ENCODE measurements around the gene RBM48. TPM values are rescaled to one million over a fixed set of nuclear protein-coding genes. Genes with fewer than 3 reads are reported as not detected.
"Not testable (repeated sequence)": the region's sequence is repeated elsewhere in the genome, so short reads cannot be mapped to it uniquely, and the experiment has no call there.

RBM48 gene
- 13.5 and 22.8 TPM in 2 replicates for total RNA-seq (ENCODE audit: low replicate concordance)

GRCh38 chr7:92528188-92528957 lies at the start of gene RBM48, which contains the start of gene PEX1:
RBM48 (plus strand) TSS chr7:92528795; CDS start chr7:92528814, 19 bp downstream.
PEX1 (minus strand) TSS chr7:92528520; CDS start chr7:92528435, 85 bp downstream.
- Histone ChIP-seq H3K79me2 (ENCODE audit: low read depth) (peaks cover 58% of the 10 kb centered on the region), H3K9me3 (ENCODE audit: low read depth) (no peaks in the 10 kb centered on the region), H3F3A (ENCODE audit: low read depth) (peaks cover 5% of the 10 kb centered on the region), H3K4me1 (peaks cover 14% of the 10 kb centered on the region), H3K27ac (peak within 1 kb of the TSS; percentile 67), H2AFZ (replicated peaks) (peak within 1 kb of the TSS; percentile 96), H3K4me3 (peak within 1 kb of the TSS; percentile 88), H3K9ac (peak within 1 kb of the TSS; percentile 76), H3K4me2 (peak within 1 kb of the TSS; percentile 94), H3K27me3 (no peaks in the 10 kb centered on the region), H3K36me3 (peaks cover 4% of the 10 kb centered on the region), H4K20me1 (ENCODE audit: low read depth) (peaks cover 5% of the 10 kb centered on the region)
- Mint-ChIP-seq H3K36me3 (no peaks in the 10 kb centered on the region), H3K27ac (peak within 1 kb of the TSS; percentile 96), H3K27me3 (ENCODE audit: insufficient read depth, low read depth) (no peaks in the 10 kb centered on the region), H3K4me3 (peak within 1 kb of the TSS; percentile 99), H3K4me1 (peaks cover 19% of the 10 kb centered on the region), H3K9me3 (no peaks in the 10 kb centered on the region)
- DNase-seq (ENCODE audit: low spot score) = peak; percentile 99
- peak; percentile 59 for TF ChIP-seq CTCF (IDR thresholded peaks at IDR 0.05)
- TF ChIP-seq EZH2 (IDR thresholded peaks at IDR 0.05) = peak; percentile 10
- no peak for TF ChIP-seq EZH2phosphoT487 (IDR thresholded peaks at IDR 0.05)

- H3F3A ChIP-seq (ENCODE audit: low read depth); H3K27me3 ChIP-seq; H3K4me3 ChIP-seq; H4K20me1 ChIP-seq (ENCODE audit: low read depth); H3K79me2 ChIP-seq (ENCODE audit: low read depth); H3K9ac ChIP-seq; H3K9me3 ChIP-seq (ENCODE audit: low read depth); H3K9me3 Mint-ChIP-seq; H3K27me3 Mint-ChIP-seq (ENCODE audit: insufficient read depth, low read depth); H3K4me2 ChIP-seq; H3K27ac ChIP-seq; H3K36me3 ChIP-seq; DNase-seq (ENCODE audit: low spot score); H3K36me3 Mint-ChIP-seq; H3K4me1 Mint-ChIP-seq; H3K4me3 Mint-ChIP-seq; H3K4me1 ChIP-seq; H2AFZ ChIP-seq (replicated peaks): not testable (repeated sequence)
- H3K27ac Mint-ChIP-seq = peak overlapping the region; percentile 47
Observed at GRCh38 chr7:92479146-92479545, 49.4 kb upstream of the RBM48 start.

GRCh38 chr7:92483624-92484023 lies 45.0 kb upstream of the RBM48 start:
- H3K4me3 Mint-ChIP-seq; H3K27ac Mint-ChIP-seq; H3K9me3 ChIP-seq (ENCODE audit: low read depth); DNase-seq (ENCODE audit: low spot score); H3K4me2 ChIP-seq; H3K36me3 Mint-ChIP-seq; H3K4me3 ChIP-seq; H3K27me3 Mint-ChIP-seq (ENCODE audit: insufficient read depth, low read depth); H3K9ac ChIP-seq; H3K27ac ChIP-seq; H3F3A ChIP-seq (ENCODE audit: low read depth); H3K4me1 ChIP-seq; H2AFZ ChIP-seq (replicated peaks); H3K4me1 Mint-ChIP-seq; H3K27me3 ChIP-seq; H3K36me3 ChIP-seq; H3K9me3 Mint-ChIP-seq; H4K20me1 ChIP-seq (ENCODE audit: low read depth); H3K79me2 ChIP-seq (ENCODE audit: low read depth): not testable (repeated sequence)

- not testable (repeated sequence) for H3K4me3 Mint-ChIP-seq; H3K27me3 Mint-ChIP-seq (ENCODE audit: insufficient read depth, low read depth); H3F3A ChIP-seq (ENCODE audit: low read depth); H3K27ac ChIP-seq; H3K9ac ChIP-seq; H3K79me2 ChIP-seq (ENCODE audit: low read depth); H4K20me1 ChIP-seq (ENCODE audit: low read depth); H3K9me3 ChIP-seq (ENCODE audit: low read depth); H3K27me3 ChIP-seq; H3K4me1 ChIP-seq; H3K27ac Mint-ChIP-seq; H3K36me3 ChIP-seq; H3K4me2 ChIP-seq; DNase-seq (ENCODE audit: low spot score); H3K9me3 Mint-ChIP-seq; H3K4me1 Mint-ChIP-seq; H2AFZ ChIP-seq (replicated peaks); H3K4me3 ChIP-seq; H3K36me3 Mint-ChIP-seq
Observed at GRCh38 chr7:92484226-92484625, 44.4 kb upstream of the RBM48 start.

Data from neural progenitor cell (in vitro differentiated cells).